Keratinocyte (primary cell): ENCODE data around the gene TACC2. TPM values are rescaled to one million over a fixed set of nuclear protein-coding genes. Genes with fewer than 3 reads are reported as not detected.

Source experiments
- DNase-seq: peaks from one replicate; pipeline ENCODE4 v3.0.0-alpha.2; 2011; ENCODE audit warnings: low read depth, missing footprints, low spot score
- FAIRE-seq: peaks from 2 replicates; lab custom pipeline; 2011; peaks lifted over from hg19 to GRCh38; lab: Jason Lieb, UNC
- H2AFZ ChIP-seq: 2 replicates; pipeline ENCODE4 v1.6.0; 2012; ENCODE audit warnings: low read length, control low read depth, inconsistent platforms; ENCODE audit not compliant: control insufficient read depth
- H3K27ac ChIP-seq: 2 replicates; pipeline ENCODE4 v1.5.1; 2011; ENCODE audit warnings: low read length; ENCODE audit not compliant: control insufficient read depth, insufficient read depth
- H3K27me3 ChIP-seq: 3 replicates; pipeline ENCODE4 v1.6.0; 2011; ENCODE audit warnings: low read length; ENCODE audit not compliant: control insufficient read depth, insufficient read depth; ENCODE audit errors: extremely low read depth
- H3K36me3 ChIP-seq, 2 experiments: 2 replicates in 1 of 2; 3 replicates in 1 of 2; pipeline ENCODE4 v1.5.1; 2011; ENCODE audit warnings: low read length in 2 of 2, mild to moderate bottlenecking in 1 of 2; ENCODE audit not compliant: control insufficient read depth in 2 of 2, insufficient read depth in 2 of 2; ENCODE audit errors: extremely low read depth in 1 of 2
- H3K4me1 ChIP-seq: 3 replicates; pipeline ENCODE4 v1.5.1; 2011; ENCODE audit warnings: low read length; ENCODE audit not compliant: control insufficient read depth, insufficient read depth; ENCODE audit errors: extremely low read depth
- H3K4me2 ChIP-seq: 3 replicates; pipeline ENCODE4 v1.6.0; 2011; ENCODE audit warnings: low read depth, low read length; ENCODE audit not compliant: control insufficient read depth, insufficient read depth; ENCODE audit errors: extremely low read depth
- H3K4me3 ChIP-seq, 3 experiments: fragments of 200-600 bp in 1 of 3; sonication (generic) in 1 of 3; 2 replicates in 2 of 3; 3 replicates in 1 of 3; pipeline ENCODE4 v1.5.1; 2011 to 2016; ENCODE audit warnings: low read length in 3 of 3, mild to moderate bottlenecking in 3 of 3, control low read depth in 2 of 3, inconsistent platforms in 1 of 3, low read depth in 1 of 3, mixed read lengths in 1 of 3, mixed run types in 1 of 3, moderate library complexity in 1 of 3; ENCODE audit not compliant: control insufficient read depth in 2 of 3, insufficient read depth in 2 of 3; ENCODE audit errors: extremely low read depth in 1 of 3
- H3K79me2 ChIP-seq: 2 replicates; pipeline ENCODE4 v1.6.0; 2012; ENCODE audit warnings: low read length; ENCODE audit not compliant: control insufficient read depth, insufficient read depth
- H3K9ac ChIP-seq: 3 replicates; pipeline ENCODE4 v1.6.0; 2011; ENCODE audit warnings: low read length; ENCODE audit not compliant: control insufficient read depth, insufficient read depth; ENCODE audit errors: extremely low read depth
- H3K9me1 ChIP-seq: 3 replicates; pipeline ENCODE4 v1.6.0; 2011; ENCODE audit warnings: low read length; ENCODE audit not compliant: control insufficient read depth, insufficient read depth; ENCODE audit errors: extremely low read depth
- H3K9me3 ChIP-seq: 2 replicates; pipeline ENCODE4 v1.5.1; 2012; ENCODE audit warnings: low read depth, low read length; ENCODE audit not compliant: control insufficient read depth
- H4K20me1 ChIP-seq: 3 replicates; pipeline ENCODE4 v1.6.0; 2011; ENCODE audit warnings: low read length; ENCODE audit not compliant: control insufficient read depth, insufficient read depth; ENCODE audit errors: extremely low read depth
- CTCF ChIP-seq, 3 experiments: IDR thresholded peaks in 1 of 3; conservative IDR thresholded peaks in 1 of 3; optimal IDR thresholded peaks in 1 of 3; 2 replicates in 2 of 3; 3 replicates in 1 of 3; pipeline versions ENCODE3 to v1.5.1; 2011; ENCODE audit warnings: low read length in 3 of 3, mild to moderate bottlenecking in 3 of 3, moderate library complexity in 2 of 3, control low read depth in 1 of 3, inconsistent platforms in 1 of 3; ENCODE audit not compliant: insufficient read depth in 2 of 3; ENCODE audit errors: extremely low read depth in 1 of 3
- EZH2 ChIP-seq: IDR thresholded peaks from one replicate; pipeline ENCODE4 v1.6.1; 2012; ENCODE audit warnings: inconsistent platforms, mild to moderate bottlenecking, low read length, moderate library complexity
- dilution Hi-C: fragments of 300-500 bp; cut with MboI; formaldehyde crosslinking; loops from one replicate; pipeline ENCODE4 v1.7.0; 2020; ENCODE audit warnings: low sequenced_read_pairs; ENCODE audit not compliant: extremely low pct_ligation_motif_present
- polyA plus RNA-seq, 5 experiments: library from polyadenylated mRNA; depleted of rRNA in 3 of 5; stranded (reverse) in 3 of 5; stranded (forward) in 1 of 5; unstranded in 1 of 5; fragments of >200 nt; gene quantifications; 1 replicate in 1 of 5; 2 replicates in 3 of 5; 3 replicates in 1 of 5; pipeline versions ENCODE4 v1.2.1 to v1.2.3, GENCODE V29; 2011 to 2012; ENCODE audit warnings: missing spikeins in 2 of 5, low read depth in 1 of 5, low replicate concordance in 1 of 5

Gene TACC2
- polyA plus RNA-seq, 1 donor (not counting 4 experiments of a cell fraction or from before 2014, with no cell fraction given): 12.8 TPM

- dilution Hi-C loops: no loop called here
- DNase-seq (no peak), FAIRE-seq (no peak)
- H3K9me3 ChIP-seq: peaks cover under 1% of the 10 kb centered on the region
- no peaks in the 10 kb centered on the region for H3K27me3 ChIP-seq
- H3K36me3 ChIP-seq: peaks cover 7 to 19% of the 10 kb centered on the region in 2 experiments
- H3K4me3 ChIP-seq: no peak overlapping the region
- peaks cover 8% of the 10 kb centered on the region for H3K9me1 ChIP-seq
- H3K4me2 ChIP-seq: no peak overlapping the region
- no peak for TF ChIP-seq EZH2
- TF ChIP-seq CTCF (optimal IDR thresholded peaks at IDR 0.05 in 1 of 3, IDR thresholded peaks at IDR 0.05 in 1 of 3, conservative IDR thresholded peaks at IDR 0.05 in 1 of 3; ENCODE audit: extremely low read depth in 1 of 3, insufficient read depth in 2 of 3, low read length in 3 of 3): no peak
- no peak overlapping the region for H3K27ac ChIP-seq
- peaks cover 33% of the 10 kb centered on the region for H3K4me1 ChIP-seq
- no peak overlapping the region for H2AFZ ChIP-seq
- H3K79me2 ChIP-seq: no peaks in the 10 kb centered on the region
- H3K9ac ChIP-seq: no peak overlapping the region
- peaks cover 4% of the 10 kb centered on the region for H4K20me1 ChIP-seq
Measured at GRCh38 chr10:122139627-122140170, 150.7 kb downstream of the TACC2 start.

- Histone ChIP-seq H2AFZ (peak overlapping the region; percentile 9), H3K9me3 (peaks cover 3% of the 10 kb centered on the region), H3K4me3 (peak overlapping the region in 1 of 3 experiments; percentile 41), H3K27me3 (no peaks in the 10 kb centered on the region), H3K27ac (peak overlapping the region; percentile 71), H3K36me3 (peaks cover 11 to 16% of the 10 kb centered on the region in 2 experiments), H4K20me1 (peaks cover 4% of the 10 kb centered on the region), H3K9ac (peak overlapping the region; percentile 54), H3K79me2 (no peaks in the 10 kb centered on the region), H3K4me1 (peaks cover 33% of the 10 kb centered on the region), H3K4me2 (peak overlapping the region; percentile 78), H3K9me1 (peaks cover 8% of the 10 kb centered on the region)
- dilution Hi-C loops: no loop called here
- DNase-seq: peak; percentile 48
- FAIRE-seq: no peak
- TF ChIP-seq CTCF (optimal IDR thresholded peaks at IDR 0.05 in 1 of 3, IDR thresholded peaks at IDR 0.05 in 1 of 3, conservative IDR thresholded peaks at IDR 0.05 in 1 of 3; ENCODE audit: extremely low read depth in 1 of 3, insufficient read depth in 2 of 3, low read length in 3 of 3): peak in 1 of 3 experiments; percentile 34
- TF ChIP-seq EZH2: no peak
Measured at GRCh38 chr10:122140461-122140902, 151.5 kb downstream of the TACC2 start.
